Measurements from ENCODE around the gene ZNF367. TPM values are rescaled to one million over a fixed set of nuclear protein-coding genes. Genes with fewer than 3 reads are reported as not detected.

The ZNF367 gene
- total RNA-seq: 2.2 TPM

- DNase-seq (ENCODE audit: low spot score): peak; percentile 98
These were observed at the start of gene ZNF367 for GRCh38 chr9:96418083-96418919. TSS of gene ZNF367 (minus strand) at chr9:96418370. CDS start at chr9:96418032, 338 bp downstream.

- DNase-seq (ENCODE audit: low spot score): no peak
These were observed 49.6 kb upstream of the ZNF367 start for GRCh38 chr9:96467784-96468183.

- no peak for DNase-seq (ENCODE audit: low spot score)
These were observed 46.3 kb upstream of the ZNF367 start for GRCh38 chr9:96464426-96464825.

GRCh38 chr9:96462541-96462940 is 44.4 kb upstream of the ZNF367 start:
- DNase-seq (ENCODE audit: low spot score): no peak

- no peak for DNase-seq (ENCODE audit: low spot score)
These were observed 43.2 kb upstream of the ZNF367 start for GRCh38 chr9:96461336-96461735.

GRCh38 chr9:96460882-96461281 is 42.7 kb upstream of the ZNF367 start:
- no peak for DNase-seq (ENCODE audit: low spot score)

- DNase-seq (ENCODE audit: low spot score): no peak
These were observed 42.3 kb upstream of the ZNF367 start for GRCh38 chr9:96460470-96460869.

- DNase-seq (ENCODE audit: low spot score): no peak
These were observed 41.3 kb upstream of the ZNF367 start for GRCh38 chr9:96459268-96460007.

- DNase-seq (ENCODE audit: low spot score): no peak
These were observed 40.1 kb upstream of the ZNF367 start for GRCh38 chr9:96458226-96458625.

- no peak for DNase-seq (ENCODE audit: low spot score)
These were observed 39.1 kb upstream of the ZNF367 start for GRCh38 chr9:96457266-96457665.

- no peak for DNase-seq (ENCODE audit: low spot score)
These were observed 35.5 kb upstream of the ZNF367 start for GRCh38 chr9:96453625-96454024.

GRCh38 chr9:96450613-96451528 is 32.7 kb upstream of the ZNF367 start:
- peak; percentile 24 for DNase-seq (ENCODE audit: low spot score)

GRCh38 chr9:96449845-96450612 is 31.9 kb upstream of the ZNF367 start, which contains the start of gene HABP4:
TSS of gene HABP4 (plus strand) at chr9:96450169. CDS start at chr9:96450280, 111 bp downstream.
- peak; percentile 96 for DNase-seq (ENCODE audit: low spot score)

GRCh38 chr9:96449523-96449844 is 31.3 kb upstream of the ZNF367 start:
- no peak for DNase-seq (ENCODE audit: low spot score)

- DNase-seq (ENCODE audit: low spot score): no peak
These were observed 30.5 kb upstream of the ZNF367 start for GRCh38 chr9:96448546-96449170.

- DNase-seq (ENCODE audit: low spot score): no peak
These were observed 29.2 kb upstream of the ZNF367 start for GRCh38 chr9:96447406-96447805.

GRCh38 chr9:96442491-96442890 is 24.3 kb upstream of the ZNF367 start:
- DNase-seq (ENCODE audit: low spot score): no peak

GRCh38 chr9:96441798-96442445 is 23.8 kb upstream of the ZNF367 start:
- no peak for DNase-seq (ENCODE audit: low spot score)

- no peak for DNase-seq (ENCODE audit: low spot score)
These were observed 22.6 kb upstream of the ZNF367 start for GRCh38 chr9:96440671-96441199.

- no peak for DNase-seq (ENCODE audit: low spot score)
These were observed 19.3 kb upstream of the ZNF367 start for GRCh38 chr9:96437454-96437853.
